K562 (cell line): ENCODE data around the gene SLC12A9. TPM values are rescaled to one million over a fixed set of nuclear protein-coding genes. Genes with fewer than 3 reads are reported as not detected.

ENCODE experiments used
- CHD4 ChIP-seq: fragments of 200-600 bp; sonication (generic); IDR thresholded peaks from 3 replicates; pipeline ENCODE4 v1.6.1; 2012; ENCODE audit warnings: low read depth, mild to moderate bottlenecking, mixed read lengths, low read length, inconsistent platforms; ENCODE audit not compliant: insufficient read depth, insufficient replicate concordance, poor library complexity, severe bottlenecking
- CSDE1 ChIP-seq, 2 experiments: fragments of 450-650 bp; IDR thresholded peaks; 2 replicates each; pipeline ENCODE4 v1.6.1; 2016; ENCODE audit warnings: mild to moderate bottlenecking in 1 of 2
- EP400 ChIP-seq: fragments of 450-650 bp; IDR thresholded peaks from 2 replicates; pipeline ENCODE4 v1.6.1; 2017; ENCODE audit warnings: antibody characterized with exemption, mild to moderate bottlenecking, moderate library complexity
- FIP1L1 ChIP-seq: fragments of 200-400 bp; formaldehyde crosslinking; IDR thresholded peaks from 2 replicates; pipeline ENCODE4 v1.6.1; 2018; ENCODE audit warnings: mild to moderate bottlenecking, low read depth, low read length; ENCODE audit not compliant: poor library complexity, severe bottlenecking
- HDAC2 ChIP-seq: fragments of 450-650 bp; IDR thresholded peaks from 2 replicates; pipeline ENCODE4 v1.6.1; 2016; ENCODE audit warnings: mild to moderate bottlenecking
- HMGN3 ChIP-seq: IDR thresholded peaks from 2 replicates; pipeline ENCODE4 v1.6.1; 2011; ENCODE audit warnings: borderline replicate concordance, low read depth, mild to moderate bottlenecking, mixed read lengths, low read length; ENCODE audit not compliant: insufficient read length; ENCODE audit errors: extremely low read depth
- IRF2 ChIP-seq: sonication (generic); formaldehyde crosslinking; IDR thresholded peaks from 2 replicates; pipeline ENCODE4 v1.8.1; 2022; ENCODE audit warnings: mild to moderate bottlenecking, missing genetic modification reagents
- KDM2B ChIP-seq: fragments of 250-450 bp; sonication (Bioruptor Pico); IDR thresholded peaks from 2 replicates; pipeline ENCODE4 v1.8.0; 2021; ENCODE audit warnings: mild to moderate bottlenecking, moderate library complexity
- MAFG ChIP-seq: fragments of 450-650 bp; conservative IDR thresholded peaks from 2 replicates; pipeline ENCODE4 v1.6.1; 2016; ENCODE audit warnings: missing genetic modification characterization, missing compliant biosample characterization
- NFIX ChIP-seq: fragments of 250-450 bp; sonication (Bioruptor Pico); IDR thresholded peaks from 2 replicates; pipeline ENCODE4 v1.4.0; 2020; ENCODE audit warnings: low read depth, mild to moderate bottlenecking, moderate library complexity
- POLR2B ChIP-seq: fragments of 450-650 bp; IDR thresholded peaks from 2 replicates; pipeline ENCODE4 v1.6.1; 2018; ENCODE audit warnings: low read depth; ENCODE audit not compliant: partially characterized antibody
- RAD21 ChIP-seq, 2 experiments: fragments of 250-450 bp in 1 of 2; fragments of 450-650 bp in 1 of 2; sonication (Bioruptor Pico) in 1 of 2; formaldehyde crosslinking in 1 of 2; IDR thresholded peaks in 1 of 2; conservative IDR thresholded peaks in 1 of 2; 2 replicates each; pipeline versions ENCODE4 v1.4.0 to v1.8.0; 2020 to 2022; ENCODE audit warnings: mild to moderate bottlenecking in 2 of 2, moderate library complexity in 1 of 2
- RAD51 ChIP-seq: fragments of 450-650 bp; IDR thresholded peaks from 2 replicates; pipeline ENCODE4 v1.7.1; 2016; ENCODE audit warnings: low read depth, mild to moderate bottlenecking, borderline replicate concordance
- RBFOX2 ChIP-seq: fragments of 200-400 bp; formaldehyde crosslinking; IDR thresholded peaks from 2 replicates; pipeline ENCODE4 v1.6.1; 2017; ENCODE audit warnings: low read depth, mild to moderate bottlenecking, low read length, moderate library complexity
- SAFB ChIP-seq: fragments of 200-400 bp; formaldehyde crosslinking; IDR thresholded peaks from 2 replicates; pipeline ENCODE4 v1.6.1; 2017; ENCODE audit warnings: low read depth, low read length, borderline replicate concordance
- STAT5B ChIP-seq: fragments of 250-450 bp; sonication (Bioruptor Pico); IDR thresholded peaks from 2 replicates; pipeline ENCODE4 v1.8.0; 2021; ENCODE audit warnings: mild to moderate bottlenecking, inconsistent platforms
- TBP ChIP-seq: optimal IDR thresholded peaks from 2 replicates; pipeline ENCODE3; 2011; ENCODE audit warnings: low read depth, low read length, improper control_type of control experiment
- ZNF263 ChIP-seq: sonication (generic); formaldehyde crosslinking; IDR thresholded peaks from 2 replicates; pipeline ENCODE4 v1.8.0; 2022; ENCODE audit warnings: mild to moderate bottlenecking, missing genetic modification reagents, borderline replicate concordance
- polyA plus RNA-seq, 8 experiments: library from polyadenylated mRNA; depleted of rRNA in 4 of 8; stranded (reverse) in 5 of 8; unstranded in 3 of 8; fragments of >200 nt; fragmentation: Nextera tagmentation in 2 of 8; fragmentation: Illumina TruSeq in 1 of 8; extraction: Ambion mirVana in 2 of 8; extraction: Trizol in 1 of 8; gene quantifications; 2 replicates each; pipeline versions ENCODE4 v1.2.1 to v1.2.3, GENCODE V29; 2011 to 2014; ENCODE audit warnings: inconsistent platforms in 1 of 8, missing spikeins in 1 of 8
- total RNA-seq, 7 experiments: library from RNA; depleted of rRNA in 6 of 7; stranded (reverse); fragments of >200 nt in 6 of 7; fragmentation: Illumina TruSeq in 2 of 7; extraction: Trizol in 2 of 7; gene quantifications; 2 replicates each; pipeline versions ENCODE4 v1.2.1 to v1.2.3, GENCODE V29; 2011 to 2021; ENCODE audit warnings: low replicate concordance in 1 of 7
- TF ChIP-seq, protein P1 (sequence below): fragments of 250-450 bp; sonication (Bioruptor Pico); IDR thresholded peaks from 2 replicates; pipeline ENCODE4 v1.8.0; 2022; ENCODE audit warnings: moderate library complexity, mild to moderate bottlenecking, inconsistent platforms
- TF ChIP-seq, protein P2 (sequence below), 3 experiments: IDR thresholded peaks in 2 of 3; conservative IDR thresholded peaks in 1 of 3; 2 replicates each; pipeline ENCODE4 v1.5.1; 2011 to 2012; ENCODE audit warnings: low read length in 3 of 3, mild to moderate bottlenecking in 3 of 3, control low read depth in 2 of 3, improper control_type of control experiment in 1 of 3, inconsistent platforms in 1 of 3, low read depth in 1 of 3, mixed read lengths in 1 of 3, moderate library complexity in 1 of 3; ENCODE audit not compliant: insufficient read depth in 2 of 3
- TF ChIP-seq, protein P3 (sequence below), 2 experiments: IDR thresholded peaks; 2 replicates each; pipeline ENCODE4 v1.6.1; 2011; ENCODE audit warnings: borderline replicate concordance in 1 of 2, control low read depth in 1 of 2, low read depth in 1 of 2, low read length in 1 of 2, mild to moderate bottlenecking in 1 of 2, mixed read lengths in 1 of 2, moderate library complexity in 1 of 2; ENCODE audit not compliant: insufficient read depth in 1 of 2, insufficient read length in 1 of 2, poor library complexity in 1 of 2, severe bottlenecking in 1 of 2; ENCODE audit errors: extremely low read depth in 1 of 2
- TF ChIP-seq, protein P4 (sequence below): sonication (generic); formaldehyde crosslinking; IDR thresholded peaks from 2 replicates; pipeline ENCODE4 v1.8.0; 2022; ENCODE audit warnings: missing genetic modification reagents, mild to moderate bottlenecking, moderate library complexity, borderline replicate concordance

SLC12A9 gene
- total and polyA plus RNA-seq, 9 of the 15 experiments (the other 6 are each of a cell fraction or from before 2014, with no cell fraction given) = 0.06 to 20.2 (median 10.7) TPM

DNA sequence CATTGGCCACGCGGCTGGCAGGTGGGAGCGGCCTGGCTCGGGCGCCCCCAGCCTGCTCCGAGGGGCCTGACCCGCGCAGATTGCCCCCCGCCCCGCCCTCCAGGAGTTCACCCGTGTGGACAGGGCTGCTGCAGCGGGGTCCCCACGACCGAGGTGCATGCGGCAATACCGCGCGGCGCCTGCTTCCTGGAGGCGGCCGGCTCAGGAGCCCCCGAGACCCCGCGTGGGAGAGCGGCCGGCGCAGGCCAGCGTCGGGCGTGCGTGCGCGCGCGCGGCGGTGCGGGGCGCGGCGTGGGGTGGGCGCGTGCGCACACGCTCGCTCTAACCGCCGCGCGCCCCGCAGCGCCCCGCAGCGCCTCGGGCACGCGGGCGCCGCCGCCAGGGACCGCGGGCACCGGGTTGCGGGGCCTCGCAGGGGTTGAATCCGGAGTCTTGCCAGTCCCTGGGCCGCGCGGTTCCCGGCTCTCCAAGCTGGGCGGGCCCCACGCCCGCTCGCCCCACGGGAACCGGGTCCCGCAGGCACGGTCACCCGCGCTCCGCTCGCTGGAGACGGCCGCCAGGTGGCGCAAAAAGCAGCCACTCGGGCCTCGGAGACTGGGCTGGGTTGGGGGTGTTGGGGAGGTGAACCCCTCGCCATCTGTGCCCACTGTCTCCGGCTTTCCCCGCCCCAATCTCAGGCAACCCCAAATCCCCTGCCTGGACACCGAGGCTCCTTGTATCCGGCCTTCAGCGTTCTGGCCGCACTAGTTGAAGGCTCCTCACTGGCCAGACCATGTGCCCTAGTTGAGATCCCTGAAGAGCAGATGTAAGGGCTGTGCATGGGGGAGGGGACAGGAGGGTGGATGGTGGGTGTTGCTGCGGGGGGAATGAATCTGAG, 44.5 kb downstream of the SLC12A9 start (continued):
- TF ChIP-seq STAT5B = no peak
- TF ChIP-seq RBFOX2 = peak; percentile 74
- TF ChIP-seq, protein P1, sequence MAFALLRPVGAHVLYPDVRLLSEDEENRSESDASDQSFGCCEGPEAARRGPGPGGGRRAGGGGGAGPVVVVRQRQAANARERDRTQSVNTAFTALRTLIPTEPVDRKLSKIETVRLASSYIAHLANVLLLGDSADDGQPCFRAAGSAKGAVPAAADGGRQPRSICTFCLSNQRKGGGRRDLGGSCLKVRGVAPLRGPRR (CRISPR knock-in tag) = no peak
- TF ChIP-seq, protein P2, sequence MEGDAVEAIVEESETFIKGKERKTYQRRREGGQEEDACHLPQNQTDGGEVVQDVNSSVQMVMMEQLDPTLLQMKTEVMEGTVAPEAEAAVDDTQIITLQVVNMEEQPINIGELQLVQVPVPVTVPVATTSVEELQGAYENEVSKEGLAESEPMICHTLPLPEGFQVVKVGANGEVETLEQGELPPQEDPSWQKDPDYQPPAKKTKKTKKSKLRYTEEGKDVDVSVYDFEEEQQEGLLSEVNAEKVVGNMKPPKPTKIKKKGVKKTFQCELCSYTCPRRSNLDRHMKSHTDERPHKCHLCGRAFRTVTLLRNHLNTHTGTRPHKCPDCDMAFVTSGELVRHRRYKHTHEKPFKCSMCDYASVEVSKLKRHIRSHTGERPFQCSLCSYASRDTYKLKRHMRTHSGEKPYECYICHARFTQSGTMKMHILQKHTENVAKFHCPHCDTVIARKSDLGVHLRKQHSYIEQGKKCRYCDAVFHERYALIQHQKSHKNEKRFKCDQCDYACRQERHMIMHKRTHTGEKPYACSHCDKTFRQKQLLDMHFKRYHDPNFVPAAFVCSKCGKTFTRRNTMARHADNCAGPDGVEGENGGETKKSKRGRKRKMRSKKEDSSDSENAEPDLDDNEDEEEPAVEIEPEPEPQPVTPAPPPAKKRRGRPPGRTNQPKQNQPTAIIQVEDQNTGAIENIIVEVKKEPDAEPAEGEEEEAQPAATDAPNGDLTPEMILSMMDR (IDR thresholded peaks at IDR 0.05 in 2 of 3, conservative IDR thresholded peaks at IDR 0.05 in 1 of 3; ENCODE audit: insufficient read depth in 2 of 3, low read depth in 1 of 3, low read length in 3 of 3) = peak; percentile 79 to 94 (median 84)
- peak; percentile 13 for TF ChIP-seq POLR2B
- TF ChIP-seq TBP = peak; percentile 3
- TF ChIP-seq KDM2B = peak; percentile 59; the same call in 1 of the 2 replicates
- no peak for TF ChIP-seq IRF2
- peak; percentile 74 to 77 for TF ChIP-seq RAD21 (CRISPR knock-in tag; conservative IDR thresholded peaks at IDR 0.05 in 1 of 2, IDR thresholded peaks at IDR 0.05 in 1 of 2)
- peak; percentile 47 for TF ChIP-seq HMGN3
- TF ChIP-seq EP400 = peak; percentile 72
- no peak for TF ChIP-seq CSDE1 (IDR thresholded peaks at IDR 0.05)
- TF ChIP-seq MAFG (tag) = no peak
- TF ChIP-seq HDAC2 = 0 out of 2 replicates have a peak, but pooled peaks have one; percentile 15
- TF ChIP-seq, protein P3, sequence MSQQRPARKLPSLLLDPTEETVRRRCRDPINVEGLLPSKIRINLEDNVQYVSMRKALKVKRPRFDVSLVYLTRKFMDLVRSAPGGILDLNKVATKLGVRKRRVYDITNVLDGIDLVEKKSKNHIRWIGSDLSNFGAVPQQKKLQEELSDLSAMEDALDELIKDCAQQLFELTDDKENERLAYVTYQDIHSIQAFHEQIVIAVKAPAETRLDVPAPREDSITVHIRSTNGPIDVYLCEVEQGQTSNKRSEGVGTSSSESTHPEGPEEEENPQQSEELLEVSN (IDR thresholded peaks at IDR 0.05; ENCODE audit: borderline replicate concordance in 1 of 2, extremely low read depth in 1 of 2, insufficient read depth in 1 of 2, insufficient read length in 1 of 2, low read depth in 1 of 2, low read length in 1 of 2, poor library complexity in 1 of 2, severe bottlenecking in 1 of 2) = peak in 1 of 2 experiments; percentile 14
- no peak for TF ChIP-seq CHD4
- TF ChIP-seq, protein P4, sequence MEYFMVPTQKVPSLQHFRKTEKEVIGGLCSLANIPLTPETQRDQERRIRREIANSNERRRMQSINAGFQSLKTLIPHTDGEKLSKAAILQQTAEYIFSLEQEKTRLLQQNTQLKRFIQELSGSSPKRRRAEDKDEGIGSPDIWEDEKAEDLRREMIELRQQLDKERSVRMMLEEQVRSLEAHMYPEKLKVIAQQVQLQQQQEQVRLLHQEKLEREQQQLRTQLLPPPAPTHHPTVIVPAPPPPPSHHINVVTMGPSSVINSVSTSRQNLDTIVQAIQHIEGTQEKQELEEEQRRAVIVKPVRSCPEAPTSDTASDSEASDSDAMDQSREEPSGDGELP (CRISPR knock-in tag) = peak; percentile 14; the same call in 1 of the 2 replicates
- peak; percentile 98 for TF ChIP-seq SAFB
- TF ChIP-seq ZNF263 (CRISPR knock-in tag) = 0 out of 2 replicates have a peak, but pooled peaks have one; percentile 29
- TF ChIP-seq RAD51 = peak; percentile 24; the same call in 1 of the 2 replicates
- TF ChIP-seq NFIX = no peak
- peak; percentile 35 for TF ChIP-seq FIP1L1
